ENCODE measurements around the gene METAP1D.
A peak's percentile ranks its signal among the peaks of the same experiment; 100 is the strongest.

GRCh38 chr2:172085460-172086159 lies 85.9 kb downstream of the METAP1D start, which contains the start of gene DLX1:
- TF ChIP-seq REST (IDR thresholded peaks at IDR 0.05; ENCODE audit: insufficient read depth in 1 of 2, low read depth in 2 of 2, low read length in 1 of 2) (no peak), POLR2AphosphoS5 (IDR thresholded peaks at IDR 0.05; ENCODE audit: low read depth, low read length) (0 out of 2 replicates have a peak, but pooled peaks have one; percentile 33), SIN3A (IDR thresholded peaks at IDR 0.05; ENCODE audit: borderline replicate concordance, insufficient read depth, low read depth, low read length) (0 out of 2 replicates have a peak, but pooled peaks have one; percentile 4), TCF7L2 (IDR thresholded peaks at IDR 0.05; ENCODE audit: low read depth, low read length) (peak; percentile 34; the same call in 1 of the 2 replicates)
- TF ChIP-seq, protein P1, sequence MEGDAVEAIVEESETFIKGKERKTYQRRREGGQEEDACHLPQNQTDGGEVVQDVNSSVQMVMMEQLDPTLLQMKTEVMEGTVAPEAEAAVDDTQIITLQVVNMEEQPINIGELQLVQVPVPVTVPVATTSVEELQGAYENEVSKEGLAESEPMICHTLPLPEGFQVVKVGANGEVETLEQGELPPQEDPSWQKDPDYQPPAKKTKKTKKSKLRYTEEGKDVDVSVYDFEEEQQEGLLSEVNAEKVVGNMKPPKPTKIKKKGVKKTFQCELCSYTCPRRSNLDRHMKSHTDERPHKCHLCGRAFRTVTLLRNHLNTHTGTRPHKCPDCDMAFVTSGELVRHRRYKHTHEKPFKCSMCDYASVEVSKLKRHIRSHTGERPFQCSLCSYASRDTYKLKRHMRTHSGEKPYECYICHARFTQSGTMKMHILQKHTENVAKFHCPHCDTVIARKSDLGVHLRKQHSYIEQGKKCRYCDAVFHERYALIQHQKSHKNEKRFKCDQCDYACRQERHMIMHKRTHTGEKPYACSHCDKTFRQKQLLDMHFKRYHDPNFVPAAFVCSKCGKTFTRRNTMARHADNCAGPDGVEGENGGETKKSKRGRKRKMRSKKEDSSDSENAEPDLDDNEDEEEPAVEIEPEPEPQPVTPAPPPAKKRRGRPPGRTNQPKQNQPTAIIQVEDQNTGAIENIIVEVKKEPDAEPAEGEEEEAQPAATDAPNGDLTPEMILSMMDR (IDR thresholded peaks at IDR 0.05): no peak

Data from Panc1 (cell line).